ENCODE measurements around the gene DOK3. TPM values are rescaled to one million over a fixed set of nuclear protein-coding genes. Genes with fewer than 3 reads are reported as not detected.
A peak's percentile ranks its signal among the peaks of the same experiment; 100 is the strongest.

The DOK3 gene
- total RNA-seq, 1 donor from 2014 or later = 7.2 TPM

- Mint-ChIP-seq H3K4me3 (ENCODE audit: unreplicated experiment) (no peak overlapping the region), H3K9me3 (ENCODE audit: unreplicated experiment) (no peaks in the 10 kb centered on the region), H3K27ac (ENCODE audit: unreplicated experiment) (no peak overlapping the region), H3K4me1 (ENCODE audit: unreplicated experiment) (peaks cover 12% of the 10 kb centered on the region), H3K36me3 (ENCODE audit: unreplicated experiment) (peaks cover 27% of the 10 kb centered on the region), H3K27me3 (ENCODE audit: unreplicated experiment) (no peaks in the 10 kb centered on the region)
- TF ChIP-seq CTCF (IDR thresholded peaks at IDR 0.05) = no peak
- no peak for DNase-seq (ENCODE audit: extremely low spot score, unreplicated experiment)
These were observed 14.3 kb upstream of the DOK3 start for GRCh38 chr5:177523711-177524538.

DNA sequence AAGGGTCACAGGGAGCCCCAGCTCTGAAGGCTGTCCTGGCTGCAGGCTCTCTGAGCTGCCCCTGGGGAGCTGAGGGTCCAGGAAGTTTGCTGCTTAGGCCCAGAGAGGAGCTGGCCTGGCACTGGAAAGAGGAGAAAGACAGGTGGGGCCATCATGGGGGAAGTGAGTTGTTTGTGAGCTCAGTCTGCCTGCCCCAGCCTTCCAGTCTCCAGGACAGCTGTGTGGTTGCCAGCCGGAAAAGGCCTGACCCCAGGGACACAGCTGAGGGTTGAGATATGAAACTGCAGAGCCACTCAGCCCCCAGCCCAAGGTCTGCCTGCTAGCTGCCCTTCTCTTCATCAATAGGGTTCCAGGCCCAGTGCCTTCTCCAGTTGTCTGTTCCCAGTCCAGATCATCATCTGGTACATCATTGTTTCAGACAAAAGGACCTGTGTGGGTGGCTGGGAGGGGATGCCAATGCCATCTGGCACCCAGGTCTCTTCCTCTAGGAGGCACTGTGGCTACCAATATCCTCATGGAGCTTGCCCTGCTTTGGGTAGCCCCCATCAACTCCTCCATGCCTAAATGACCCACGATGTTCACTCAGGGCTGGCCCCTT, 11.4 kb upstream of the DOK3 start:
- H3K9me3 Mint-ChIP-seq (ENCODE audit: unreplicated experiment) = no peaks in the 10 kb centered on the region
- H3K27ac Mint-ChIP-seq (ENCODE audit: unreplicated experiment) = no peak overlapping the region
- no peak for DNase-seq (ENCODE audit: extremely low spot score, unreplicated experiment)
- H3K4me3 Mint-ChIP-seq (ENCODE audit: unreplicated experiment) = no peak overlapping the region
- H3K36me3 Mint-ChIP-seq (ENCODE audit: unreplicated experiment) = peaks cover 27% of the 10 kb centered on the region
- peak; percentile 25 for TF ChIP-seq CTCF (IDR thresholded peaks at IDR 0.05)
- peaks cover 24% of the 10 kb centered on the region for H3K4me1 Mint-ChIP-seq (ENCODE audit: unreplicated experiment)
- H3K27me3 Mint-ChIP-seq (ENCODE audit: unreplicated experiment) = no peaks in the 10 kb centered on the region

- peaks cover 31% of the 10 kb centered on the region for H3K4me1 Mint-ChIP-seq (ENCODE audit: unreplicated experiment)
- no peaks in the 10 kb centered on the region for H3K9me3 Mint-ChIP-seq (ENCODE audit: unreplicated experiment)
- no peak overlapping the region for H3K27ac Mint-ChIP-seq (ENCODE audit: unreplicated experiment)
- H3K27me3 Mint-ChIP-seq (ENCODE audit: unreplicated experiment) = no peaks in the 10 kb centered on the region
- DNase-seq (ENCODE audit: extremely low spot score, unreplicated experiment) = no peak
- H3K36me3 Mint-ChIP-seq (ENCODE audit: unreplicated experiment) = peaks cover 28% of the 10 kb centered on the region
- no peak for TF ChIP-seq CTCF (IDR thresholded peaks at IDR 0.05)
- H3K4me3 Mint-ChIP-seq (ENCODE audit: unreplicated experiment) = no peak overlapping the region
These were observed 10.6 kb upstream of the DOK3 start for GRCh38 chr5:177520271-177520670.

GRCh38 chr5:177519463-177520235, 10.0 kb upstream of the DOK3 start:
- H3K27me3 Mint-ChIP-seq (ENCODE audit: unreplicated experiment) = no peaks in the 10 kb centered on the region
- no peak for TF ChIP-seq CTCF (IDR thresholded peaks at IDR 0.05)
- H3K9me3 Mint-ChIP-seq (ENCODE audit: unreplicated experiment) = no peaks in the 10 kb centered on the region
- H3K36me3 Mint-ChIP-seq (ENCODE audit: unreplicated experiment) = peaks cover 29% of the 10 kb centered on the region
- H3K4me1 Mint-ChIP-seq (ENCODE audit: unreplicated experiment) = peaks cover 33% of the 10 kb centered on the region
- H3K4me3 Mint-ChIP-seq (ENCODE audit: unreplicated experiment) = no peak overlapping the region
- H3K27ac Mint-ChIP-seq (ENCODE audit: unreplicated experiment) = peak overlapping the region; percentile 59
- DNase-seq (ENCODE audit: extremely low spot score, unreplicated experiment) = no peak
